Measurements from ENCODE around the gene GCHFR.

Gene GCHFR

GRCh38 chr15:40763801-40764628, at the start of gene GCHFR:
Gene GCHFR, plus strand, starts transcription at chr15:40764068. Its CDS starts 113 bp downstream, at chr15:40764181.
- peak; percentile 66 for DNase-seq

DNA sequence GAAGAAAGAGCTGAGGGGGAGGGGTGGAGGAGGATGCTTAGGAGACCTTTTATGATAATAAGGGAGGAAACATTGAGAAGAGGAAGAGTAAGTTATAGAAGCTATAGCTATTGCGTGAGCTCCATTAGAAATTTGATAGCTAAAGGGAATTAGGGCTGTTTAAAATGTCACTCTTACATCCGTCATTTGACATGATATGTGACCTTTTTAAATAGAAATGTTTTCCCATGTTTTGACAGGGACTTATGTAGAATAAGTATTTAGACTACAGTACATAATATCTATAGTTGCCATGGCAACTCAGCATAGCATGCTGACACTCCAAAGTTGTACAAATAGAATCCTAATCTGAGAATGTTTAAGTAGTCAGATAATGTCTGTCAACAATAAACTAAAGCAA, 49.7 kb upstream of the GCHFR start:
- DNase-seq, result no peak

- no peak for DNase-seq
Observed at GRCh38 chr15:40716165-40716564, 47.7 kb upstream of the GCHFR start.

DNA sequence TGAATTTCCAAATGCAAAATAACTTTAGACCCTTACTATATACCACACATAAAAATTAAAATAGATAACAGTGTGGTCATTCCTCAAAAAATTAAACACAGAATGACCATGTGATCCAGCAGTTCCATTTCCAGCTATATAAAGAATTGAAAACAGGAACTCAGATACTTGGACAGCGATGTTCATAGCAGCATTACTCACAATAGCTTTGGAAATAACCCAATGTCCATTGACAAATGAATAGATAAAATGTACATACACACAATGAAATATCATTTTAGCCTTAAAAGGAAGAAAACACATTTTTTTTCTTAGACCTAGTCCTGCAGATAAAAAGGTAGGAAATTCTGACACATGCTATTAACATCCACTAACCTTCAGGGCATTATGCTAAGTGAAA, 42.2 kb upstream of the GCHFR start:
- no peak for DNase-seq

DNA sequence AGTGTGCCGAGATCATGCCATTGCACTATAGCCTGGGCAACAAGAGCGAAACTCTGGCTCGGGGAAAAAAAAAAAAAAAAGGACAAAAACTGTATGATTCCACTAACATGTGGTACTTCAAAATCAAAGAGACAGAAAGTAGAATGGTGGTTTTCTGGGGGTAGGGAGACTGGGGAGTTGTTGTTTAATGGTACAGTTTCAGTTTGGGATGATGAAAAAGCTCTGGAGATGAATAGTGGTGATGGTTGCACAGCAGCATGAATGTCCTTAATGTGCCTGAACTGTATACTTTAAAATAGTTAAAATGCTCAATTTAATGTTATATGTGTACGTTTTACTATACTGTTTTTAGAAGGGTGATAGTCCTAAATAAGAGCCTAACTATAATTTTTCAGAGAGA, 41.5 kb upstream of the GCHFR start:
- DNase-seq, result no peak

DNA sequence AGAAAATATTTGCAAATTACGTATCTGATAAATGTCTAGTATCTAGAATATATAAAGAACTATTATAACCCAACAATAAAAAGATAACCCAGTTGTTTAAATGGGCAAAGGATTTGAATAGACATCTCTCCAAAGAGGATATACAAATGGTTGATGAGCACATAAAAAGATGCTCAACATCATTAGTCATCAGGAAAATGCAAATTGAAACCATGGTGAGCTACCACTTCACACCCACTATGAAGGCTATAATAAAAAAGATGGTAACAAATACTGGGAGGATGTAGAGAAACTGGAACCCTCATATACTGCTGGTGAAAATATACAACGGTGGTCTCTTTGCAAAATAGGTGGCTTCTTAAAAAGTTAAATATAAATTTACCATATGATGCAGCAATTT, 40.9 kb upstream of the GCHFR start:
- DNase-seq, result no peak

- no peak for DNase-seq
Observed at GRCh38 chr15:40723919-40724318, 39.9 kb upstream of the GCHFR start.

GRCh38 chr15:40731034-40731433, 32.8 kb upstream of the GCHFR start:
- no peak for DNase-seq

DNA sequence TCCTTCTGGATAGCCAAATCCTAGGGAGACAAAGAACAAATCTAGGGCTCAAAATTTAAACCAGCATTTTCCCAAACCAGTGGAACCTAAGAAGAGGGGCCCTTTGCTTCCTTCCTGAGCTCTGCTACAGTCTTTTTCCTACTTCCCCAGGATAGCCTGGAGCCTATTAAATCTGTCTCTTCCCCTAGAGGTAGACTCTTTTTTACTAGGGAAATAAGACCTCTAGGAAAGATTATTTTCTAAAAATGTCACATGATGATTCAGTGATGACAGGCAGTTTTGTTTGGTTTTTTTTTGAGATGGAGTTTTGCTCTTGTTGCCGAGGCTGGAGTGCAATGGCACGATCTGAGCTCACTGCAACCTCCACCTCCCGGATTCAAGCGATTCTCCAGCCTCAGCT, 27.3 kb upstream of the GCHFR start:
- no peak for DNase-seq

DNA sequence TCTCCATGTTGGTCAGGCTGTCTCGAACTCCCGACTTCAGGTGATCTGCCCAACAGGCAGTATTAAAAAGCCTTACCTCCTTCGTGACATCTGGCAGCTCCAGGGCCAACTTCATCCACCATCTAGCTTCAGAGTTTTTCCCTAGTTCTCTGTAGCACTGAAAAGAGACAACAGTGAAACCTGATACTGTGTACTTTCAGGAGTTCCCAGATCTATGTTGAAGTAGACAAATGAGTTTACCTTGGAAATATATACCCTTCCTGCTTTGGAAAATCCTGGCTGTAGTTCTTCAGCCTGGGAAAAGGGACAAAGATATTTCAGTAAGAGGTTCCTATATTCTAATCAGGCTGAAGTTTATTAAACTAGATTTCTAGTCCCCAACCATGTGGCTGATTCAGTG, 26.8 kb upstream of the GCHFR start:
- no peak for DNase-seq

DNA sequence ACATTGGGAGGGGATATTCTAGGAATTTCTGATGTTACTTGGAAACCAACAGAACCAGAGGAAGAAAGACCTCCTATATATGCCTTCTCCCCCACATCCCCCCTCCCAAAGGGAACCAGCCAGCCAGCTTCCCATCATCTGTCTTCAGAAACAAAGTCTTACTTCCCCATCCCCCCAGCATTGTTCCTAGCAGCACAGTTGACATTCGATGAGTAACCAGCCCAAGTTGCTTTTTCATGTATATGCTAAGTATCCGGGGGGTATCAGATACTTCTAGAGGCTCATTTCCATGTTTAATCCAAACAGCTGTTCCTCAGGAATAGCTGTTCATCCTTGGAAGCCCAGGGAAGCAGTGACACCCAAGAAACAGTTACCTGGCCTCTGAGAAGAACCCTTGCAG, 24.8 kb upstream of the GCHFR start:
- DNase-seq, result no peak

DNA sequence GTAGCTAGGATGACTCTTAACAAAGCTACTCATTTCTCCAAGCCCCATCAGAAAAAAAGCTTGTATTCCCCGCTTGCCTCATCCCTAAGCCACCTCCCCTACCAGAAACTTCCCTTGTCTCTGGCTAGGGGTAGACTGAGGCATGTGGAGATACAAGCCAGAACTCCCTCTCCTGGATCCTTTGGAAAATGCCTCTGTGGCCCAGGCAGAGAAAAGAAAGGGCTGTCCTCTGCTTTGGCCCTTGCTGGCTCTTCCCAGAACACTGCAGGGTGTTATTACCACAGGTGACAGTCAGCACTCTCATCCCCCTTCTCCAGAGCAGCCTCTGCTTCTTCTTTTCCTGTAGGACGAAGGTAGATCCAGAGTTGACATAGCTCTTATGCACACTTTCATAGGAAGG, 24.0 kb upstream of the GCHFR start:
- DNase-seq, result no peak

- peak; percentile 73 for DNase-seq
Observed at GRCh38 chr15:40743485-40743901, 20.4 kb upstream of the GCHFR start.

GRCh38 chr15:40743921-40744814, 19.7 kb upstream of the GCHFR start:
- peak; percentile 85 for DNase-seq

GRCh38 chr15:40744815-40745152, 19.1 kb upstream of the GCHFR start:
- DNase-seq, result no peak

- no peak for DNase-seq
Observed at GRCh38 chr15:40746916-40747418, 16.9 kb upstream of the GCHFR start.

GRCh38 chr15:40747685-40748631, 15.9 kb upstream of the GCHFR start:
- no peak for DNase-seq

GRCh38 chr15:40749151-40749630, 14.7 kb upstream of the GCHFR start:
- DNase-seq, result no peak

GRCh38 chr15:40750885-40751284, 13.0 kb upstream of the GCHFR start:
- no peak for DNase-seq

GRCh38 chr15:40751745-40752144, 12.1 kb upstream of the GCHFR start:
- DNase-seq, result no peak

DNA sequence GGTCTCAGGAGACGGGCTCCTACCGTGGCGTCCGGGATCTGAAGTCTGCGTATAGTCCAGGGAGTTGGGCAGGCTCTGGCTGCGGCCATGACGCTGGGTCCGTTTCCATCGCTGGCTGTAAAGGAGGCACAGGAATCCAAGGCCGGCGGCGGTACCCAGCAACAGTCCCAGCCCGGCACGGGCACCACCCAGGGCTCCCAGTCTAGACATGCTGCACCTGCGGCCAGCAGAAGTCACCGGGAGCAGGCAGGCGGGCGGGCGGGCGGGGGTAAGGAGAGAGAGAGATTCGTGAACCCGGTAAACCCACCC, 9.3 kb upstream of the GCHFR start:
- peak; percentile 21 for DNase-seq

GRCh38 chr15:40754883-40755811, 8.7 kb upstream of the GCHFR start, which contains the start of gene RMDN3:
Gene RMDN3, minus strand, starts transcription at chr15:40755254. Its CDS starts 471 bp downstream, at chr15:40754783.
- peak; percentile 93 for DNase-seq

Data from RPMI8226 (cell line).